Stimulated activated CD4-positive, alpha-beta T cell treated with anti-CD3 and anti-CD28 coated beads, Interleukin-2, amount 100 ng/mL, for 24 hours (primary cell): ENCODE results near the gene GSTA2.
"Not testable (repeated sequence)": the region's sequence is repeated elsewhere in the genome, so short reads cannot be mapped to it uniquely, and the experiment has no call there.

ENCODE experiments used
- DNase-seq, 2 donors: peaks; one replicate each; pipeline ENCODE4 v3.0.0-alpha.2; 2020

Gene GSTA2

DNA sequence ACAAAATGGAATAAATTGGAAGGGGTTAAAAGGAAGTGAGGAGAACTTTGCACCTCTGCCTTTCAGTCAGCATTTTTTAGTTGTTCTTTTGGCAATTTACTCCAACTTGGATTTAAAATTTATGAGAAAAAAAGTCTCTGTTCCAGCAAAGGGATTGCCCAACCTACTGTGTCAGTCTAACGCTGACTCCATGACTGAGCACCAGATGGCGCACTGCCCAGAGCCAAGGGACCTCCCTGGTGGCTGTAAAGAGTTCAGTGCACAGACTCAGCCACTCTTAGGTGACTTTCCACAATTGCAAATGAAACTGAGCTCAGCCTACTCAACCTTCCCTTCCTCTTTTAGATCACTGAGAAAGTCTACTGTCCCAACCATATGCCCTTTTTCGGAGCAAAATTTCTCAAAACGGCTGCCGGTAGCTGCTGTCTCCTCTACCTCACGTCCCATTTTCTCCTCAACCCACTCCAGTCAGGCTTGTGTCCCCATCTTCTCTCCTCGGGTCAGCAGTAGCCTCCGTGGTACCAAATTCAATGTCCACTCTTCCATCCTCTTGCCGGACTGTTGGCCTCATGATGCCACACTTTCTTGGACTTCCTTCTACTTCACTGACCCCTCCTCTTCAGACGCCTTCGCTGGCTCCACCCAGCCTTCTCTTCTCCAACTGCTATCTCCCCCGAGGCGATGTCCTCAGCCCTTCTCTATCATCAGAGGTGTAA lies 38.7 kb downstream of the GSTA2 start:
- peak; percentile 61 to 73 for DNase-seq

DNA sequence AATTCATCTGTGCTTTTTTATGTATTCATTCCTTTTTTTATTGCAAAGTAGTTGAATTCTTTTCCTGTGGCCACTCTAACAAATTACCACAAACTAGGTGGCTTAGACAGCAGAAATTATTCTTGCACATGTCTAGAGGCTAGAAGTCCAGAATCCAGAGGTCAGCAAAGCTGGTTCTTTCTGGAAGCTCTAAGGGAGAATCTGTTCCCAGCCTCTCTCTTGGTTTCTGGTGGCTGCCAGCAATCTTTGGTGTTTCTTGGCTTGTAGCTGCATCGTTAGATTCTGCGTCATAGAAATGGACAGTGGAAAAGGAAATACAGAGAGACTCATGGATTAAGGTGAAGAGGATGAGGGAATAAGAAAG lies 39.3 kb downstream of the GSTA2 start:
- no peak for DNase-seq

DNA sequence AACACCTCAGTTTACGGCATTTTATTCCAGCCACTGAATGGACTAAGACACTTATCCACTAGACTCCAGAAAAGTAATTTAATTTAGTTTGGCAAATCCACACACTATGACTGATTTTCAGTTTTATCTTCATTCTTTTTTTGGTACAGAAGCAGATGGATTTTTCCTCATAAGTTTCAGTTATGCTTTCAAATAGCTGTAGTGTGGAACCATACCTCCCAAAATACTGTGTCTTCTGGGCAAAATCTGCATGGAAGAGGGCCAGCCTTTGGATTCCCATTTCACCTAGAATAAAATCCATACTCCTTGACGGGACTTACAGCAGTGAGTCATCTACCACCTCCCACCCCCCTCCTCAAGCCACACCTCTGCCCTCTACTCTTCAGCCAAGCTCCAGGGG lies 43.0 kb downstream of the GSTA2 start:
- DNase-seq, result no peak

DNA sequence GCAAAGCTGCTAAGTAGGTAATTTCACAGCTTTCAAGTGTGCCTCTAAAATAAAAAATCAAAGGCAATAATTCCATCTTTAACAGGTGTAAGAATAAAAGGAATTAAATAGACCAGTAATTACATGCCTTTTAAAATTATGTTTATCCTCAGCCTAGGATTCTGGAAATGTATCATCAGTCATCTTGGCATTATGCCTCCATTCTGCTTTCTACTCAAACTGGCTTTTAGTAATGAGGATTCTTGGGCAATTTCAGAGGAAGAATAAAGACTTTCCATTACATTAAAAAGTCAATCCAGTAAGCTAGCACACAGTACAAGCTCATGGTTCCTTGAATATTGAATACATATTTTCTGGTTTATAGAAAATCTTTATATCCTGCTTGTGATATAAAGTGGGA lies 44.7 kb downstream of the GSTA2 start:
- DNase-seq, result no peak

DNA sequence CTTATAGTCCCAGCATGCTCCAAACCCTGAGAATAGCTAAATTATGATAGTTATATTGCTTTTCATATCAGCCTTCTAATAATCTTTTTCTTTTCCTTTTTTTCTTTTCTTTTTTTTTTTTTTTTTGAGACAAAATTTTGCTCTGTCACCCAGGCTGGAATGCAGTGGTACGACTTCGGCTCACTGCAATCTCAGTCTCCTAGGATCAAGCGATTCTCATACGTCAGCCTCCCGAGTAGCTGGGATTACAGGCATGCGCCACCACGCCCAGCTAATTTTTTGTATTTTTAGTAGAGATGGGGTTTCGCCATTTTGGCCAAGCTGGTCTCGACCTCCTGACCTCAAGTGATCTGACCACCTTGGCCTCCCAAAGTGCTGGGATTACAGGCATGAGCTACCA lies 48.5 kb downstream of the GSTA2 start:
- DNase-seq, result not testable (repeated sequence)

DNA sequence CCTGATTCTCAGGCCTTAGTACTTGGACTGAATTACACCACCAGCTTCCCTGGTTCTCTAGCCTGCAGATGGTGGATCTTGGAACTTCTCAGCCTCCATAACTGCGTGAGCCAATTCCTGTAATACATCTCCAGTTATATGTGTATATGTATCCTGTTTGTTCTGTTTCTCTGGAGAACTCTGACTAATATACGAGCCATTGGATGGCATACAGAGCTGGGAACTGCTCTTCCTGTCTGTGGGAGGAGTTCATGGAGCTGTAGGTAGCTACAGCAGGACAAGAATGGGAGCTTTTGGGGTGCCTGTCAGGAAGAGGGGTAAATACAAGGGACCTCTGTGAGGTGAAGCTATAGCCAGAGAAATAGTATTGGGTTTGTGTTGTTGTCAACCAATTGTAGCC lies 51.1 kb downstream of the GSTA2 start:
- no peak for DNase-seq

DNA sequence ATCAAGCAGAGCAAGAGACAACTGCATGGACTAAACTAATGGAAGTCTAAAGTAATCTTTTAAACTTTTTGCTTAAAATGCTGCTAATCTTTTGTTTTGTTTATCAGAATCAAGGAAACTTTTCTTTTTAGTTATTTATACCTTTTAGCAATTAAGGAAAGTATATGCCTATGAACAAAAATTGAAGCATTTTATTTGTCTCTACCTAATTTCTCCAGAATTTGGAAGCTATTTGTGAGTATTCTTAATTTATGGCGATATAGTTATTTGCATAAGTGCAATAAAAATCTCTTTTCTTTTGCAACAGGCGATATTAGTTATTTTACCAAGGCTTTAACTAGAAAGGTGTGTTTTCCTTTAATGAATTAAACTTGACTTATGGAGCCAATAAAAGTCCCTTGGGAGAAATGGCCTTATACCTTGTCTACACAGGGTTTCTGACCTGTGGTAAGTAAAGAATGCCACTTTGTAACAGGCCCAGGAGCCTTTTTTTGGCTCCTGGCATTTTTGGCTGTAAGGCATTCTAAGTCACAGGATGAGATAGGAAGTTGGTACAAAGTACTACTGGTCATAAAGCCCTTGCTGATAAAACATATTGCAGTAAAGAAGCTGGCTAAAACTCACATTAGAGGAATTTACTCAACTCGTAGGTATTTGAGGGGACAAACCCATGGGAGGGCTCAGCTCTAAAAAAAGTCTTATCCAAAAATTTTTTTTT lies 55.2 kb downstream of the GSTA2 start:
- no peak for DNase-seq

DNA sequence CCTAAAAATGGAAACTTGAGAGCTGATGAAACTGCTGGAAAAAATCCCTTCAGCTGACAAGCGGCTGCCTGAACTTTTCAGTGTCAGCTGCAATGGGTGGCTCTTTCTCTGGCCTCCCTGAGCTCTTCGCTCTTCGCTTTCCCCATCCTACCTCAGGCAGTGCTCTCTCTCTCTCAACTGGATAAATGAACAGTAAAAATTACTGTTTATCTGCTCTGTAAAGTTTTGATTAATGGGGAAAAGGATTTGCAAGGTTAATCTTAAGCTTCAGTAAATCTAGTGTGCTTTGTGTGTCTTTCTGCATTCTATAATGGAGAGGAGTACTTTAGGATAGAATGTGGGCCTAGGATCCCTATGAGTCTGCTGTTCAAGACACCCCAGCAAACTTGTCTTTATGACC lies 57.3 kb downstream of the GSTA2 start:
- no peak for DNase-seq

DNA sequence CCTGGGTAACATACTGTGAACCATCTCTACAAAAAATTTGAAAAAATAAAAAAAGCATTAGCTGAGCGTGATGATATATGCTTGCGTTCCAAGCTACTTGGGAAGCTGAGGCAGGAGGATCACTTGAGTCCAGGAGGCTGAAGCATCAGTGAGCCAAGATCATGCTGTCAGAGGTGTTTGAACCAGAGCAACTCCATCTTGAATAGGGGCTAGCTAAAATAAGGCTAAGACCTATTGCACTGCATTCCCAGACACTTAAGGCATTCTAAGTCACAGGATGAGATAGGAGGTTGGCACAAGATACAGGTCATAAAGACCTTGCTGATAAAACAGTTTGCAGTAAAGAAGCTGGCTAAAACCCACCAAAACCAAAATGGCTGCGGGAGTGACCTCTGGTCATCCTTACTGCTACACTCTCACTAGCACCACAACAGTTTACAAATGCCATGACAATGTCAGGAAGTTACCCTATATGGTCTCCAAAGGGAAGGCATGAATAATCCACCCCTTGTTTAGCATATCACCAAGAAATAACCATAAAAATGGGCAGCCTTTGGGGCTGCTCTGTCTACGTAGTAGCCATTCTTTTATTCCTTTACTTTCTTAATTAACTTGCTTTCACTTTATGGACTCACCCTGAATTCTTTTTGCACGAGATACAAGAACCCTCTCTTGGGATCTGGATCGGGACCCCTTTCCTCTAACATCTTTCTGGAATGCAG lies 58.3 kb downstream of the GSTA2 start:
- not testable (repeated sequence) for DNase-seq

DNA sequence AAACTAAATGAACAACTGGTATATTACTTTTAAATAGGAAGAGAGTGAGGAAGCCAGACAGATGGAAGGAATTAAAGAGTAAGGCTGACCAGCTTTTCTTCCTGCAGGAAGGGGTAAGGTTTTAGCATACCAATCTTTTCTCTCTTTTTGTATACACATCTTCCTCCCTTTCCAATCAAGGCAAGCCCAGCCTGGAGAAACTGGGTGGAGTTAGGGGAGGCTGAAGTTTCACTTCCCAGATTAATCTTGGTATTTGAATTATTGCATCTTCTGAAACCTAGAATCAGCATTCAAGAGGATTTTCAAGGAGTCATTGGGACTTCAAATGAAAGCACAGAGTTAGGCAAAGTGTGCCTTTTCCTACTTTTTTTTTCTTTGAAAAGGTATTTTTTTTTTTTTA lies 59.2 kb downstream of the GSTA2 start:
- no peak for DNase-seq
